ELR (cell line): ENCODE results near the gene USH2A.

ENCODE experiments used
- DNase-seq: peaks from one replicate; pipeline ENCODE4 v3.0.0-alpha.2; 2015; ENCODE audit warnings: low read depth

Gene USH2A

GRCh38 chr1:215710036-215710898 lies 713.0 kb downstream of the USH2A start:
- peak; percentile 87 for DNase-seq

DNA sequence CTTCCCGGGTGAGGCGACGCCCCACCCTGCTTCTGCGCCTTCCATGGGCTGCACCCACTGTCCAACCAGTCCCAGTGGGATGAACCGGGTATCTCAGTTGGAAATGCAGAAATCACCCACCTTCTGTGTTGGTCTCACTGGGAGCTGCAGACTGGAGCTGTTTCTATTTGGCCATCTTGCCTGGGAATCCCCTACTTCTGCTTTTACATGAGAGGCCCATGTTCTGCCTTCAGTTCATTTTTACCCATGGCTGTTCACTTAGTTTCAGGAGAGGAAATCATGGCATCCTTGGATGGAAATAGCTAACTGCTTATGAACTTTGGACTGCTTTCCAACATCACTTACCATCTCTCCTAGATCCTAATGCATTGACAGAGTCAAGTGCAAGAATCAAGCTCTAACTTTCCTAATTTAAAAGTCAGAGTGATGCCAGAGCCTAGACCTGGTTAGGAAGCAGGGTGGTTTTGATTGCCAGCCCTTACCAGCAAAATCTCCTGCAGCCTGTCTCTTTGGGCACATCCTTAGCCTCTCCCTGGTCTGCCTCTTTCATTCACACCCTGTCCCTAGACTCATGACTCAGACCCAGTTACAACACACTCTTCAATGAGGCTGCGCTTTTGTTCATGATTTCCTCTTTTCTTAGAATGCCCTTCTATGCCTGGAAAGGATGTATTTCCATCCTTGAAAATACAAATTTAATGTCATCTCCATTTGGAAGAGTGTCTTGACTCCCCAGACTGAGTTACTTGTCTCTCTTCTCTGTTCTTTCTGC lies 719.0 kb downstream of the USH2A start:
- peak; percentile 40 for DNase-seq

- DNase-seq = peak; percentile 25
Observed at GRCh38 chr1:215682232-215682631, 741.0 kb downstream of the USH2A start.

- DNase-seq = no peak
Observed at GRCh38 chr1:215681041-215681440, 742.2 kb downstream of the USH2A start.

DNA sequence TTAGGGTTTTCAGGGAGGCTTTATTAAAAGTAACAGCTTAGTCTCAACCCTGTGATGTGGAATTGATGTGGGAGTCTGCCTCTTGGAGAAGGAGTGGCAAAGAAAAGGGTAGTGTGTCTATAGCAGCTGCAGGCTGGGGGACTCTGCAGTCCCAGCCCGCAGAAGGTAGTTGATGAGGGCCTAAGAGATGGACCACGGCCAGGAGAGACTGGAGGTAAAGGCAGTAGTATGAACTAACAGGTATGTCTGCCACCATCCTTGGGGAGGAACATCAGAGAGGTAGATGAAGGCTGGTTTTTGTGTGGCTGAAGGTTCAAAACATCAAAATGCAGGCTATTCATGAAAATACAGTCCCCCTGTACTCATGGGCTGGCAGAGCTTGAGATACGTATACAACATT lies 744.0 kb downstream of the USH2A start:
- no peak for DNase-seq

DNA sequence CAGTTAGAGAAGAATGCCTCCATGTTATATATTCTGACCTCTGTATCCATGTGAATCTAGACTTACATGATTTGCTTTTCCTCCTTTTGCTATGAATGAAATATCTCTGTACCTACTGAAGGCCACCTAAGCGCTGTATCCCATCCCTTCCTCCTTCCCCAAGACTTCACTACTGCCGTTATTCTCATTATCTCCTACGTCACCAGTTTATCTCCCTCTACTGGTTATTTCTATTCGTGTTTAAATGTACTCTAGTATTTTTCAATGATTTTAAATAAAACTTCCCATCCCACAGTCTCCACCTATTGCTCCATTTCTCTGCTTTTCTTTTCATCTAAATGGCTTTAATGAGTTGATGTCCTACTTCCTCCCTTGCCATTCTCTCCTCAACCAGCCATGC lies 746.1 kb downstream of the USH2A start:
- no peak for DNase-seq

GRCh38 chr1:215673943-215674342 lies 749.3 kb downstream of the USH2A start:
- DNase-seq = no peak

DNA sequence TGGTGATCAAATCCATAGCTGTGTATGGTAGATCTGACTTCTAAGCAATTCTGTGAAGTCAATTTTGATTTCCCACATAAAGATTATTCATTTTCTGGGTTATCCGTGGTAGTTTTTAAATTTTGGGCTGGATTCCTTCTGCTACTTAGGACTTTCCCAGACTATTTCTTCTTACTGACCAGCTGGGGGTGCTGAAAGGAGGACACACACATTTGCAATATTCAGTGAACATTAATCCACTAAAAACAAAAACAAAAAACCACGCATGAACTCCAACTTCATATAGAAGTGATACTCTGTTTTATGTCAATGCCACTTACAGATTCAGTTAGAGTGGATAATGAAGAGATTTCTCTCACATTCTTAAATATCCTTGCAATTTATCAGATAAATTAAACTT lies 750.8 kb downstream of the USH2A start:
- DNase-seq = peak; percentile 11

DNA sequence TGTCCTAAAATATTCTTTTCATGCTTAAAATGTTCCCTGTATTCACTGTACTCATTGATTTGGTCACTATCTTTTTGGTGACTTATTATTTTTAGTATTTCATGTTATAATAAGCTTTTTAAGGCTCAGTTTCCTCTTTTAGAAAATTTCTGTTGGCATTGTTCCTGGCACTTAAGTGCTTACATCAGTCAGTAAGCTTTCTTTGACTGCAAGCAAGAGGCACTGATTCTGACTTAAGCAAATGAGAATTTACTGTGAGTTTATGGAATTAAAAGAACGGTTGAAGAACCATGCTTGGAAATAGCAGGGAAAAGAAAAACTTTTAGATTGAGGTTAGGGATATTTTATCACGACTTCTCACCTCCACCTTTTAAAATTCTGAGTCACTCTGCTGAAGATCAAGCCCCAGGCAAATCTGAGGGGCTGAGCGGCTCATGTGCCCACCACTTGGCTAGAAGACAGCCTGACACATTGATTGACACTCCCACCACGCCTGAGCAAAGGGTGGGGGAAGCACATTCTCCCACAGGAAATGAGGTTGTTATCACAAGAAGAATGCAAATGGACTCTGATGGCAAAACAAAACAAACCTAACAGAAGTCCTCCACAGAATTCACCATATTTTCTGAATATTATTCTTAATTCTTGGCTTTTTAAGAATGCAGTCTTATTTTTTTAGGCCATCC lies 753.3 kb downstream of the USH2A start:
- no peak for DNase-seq

DNA sequence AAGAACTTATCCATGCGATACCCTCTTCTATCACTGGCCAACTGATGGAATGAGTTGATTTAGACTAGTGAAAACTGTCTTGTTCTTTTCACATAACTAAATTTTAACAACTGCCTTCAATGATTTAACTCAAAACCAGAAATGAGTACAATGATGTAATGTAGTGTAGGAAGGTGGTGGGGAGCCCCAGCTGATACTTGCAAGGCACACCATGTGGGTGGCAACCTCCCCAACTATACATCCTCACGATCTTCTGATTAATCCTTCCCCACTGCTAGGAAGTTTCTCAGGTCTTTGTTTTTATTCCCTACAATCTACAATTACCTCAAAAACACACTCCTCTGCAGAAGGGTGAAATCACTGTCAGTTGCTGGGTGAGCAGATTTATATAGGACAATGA lies 755.5 kb downstream of the USH2A start:
- DNase-seq = no peak

DNA sequence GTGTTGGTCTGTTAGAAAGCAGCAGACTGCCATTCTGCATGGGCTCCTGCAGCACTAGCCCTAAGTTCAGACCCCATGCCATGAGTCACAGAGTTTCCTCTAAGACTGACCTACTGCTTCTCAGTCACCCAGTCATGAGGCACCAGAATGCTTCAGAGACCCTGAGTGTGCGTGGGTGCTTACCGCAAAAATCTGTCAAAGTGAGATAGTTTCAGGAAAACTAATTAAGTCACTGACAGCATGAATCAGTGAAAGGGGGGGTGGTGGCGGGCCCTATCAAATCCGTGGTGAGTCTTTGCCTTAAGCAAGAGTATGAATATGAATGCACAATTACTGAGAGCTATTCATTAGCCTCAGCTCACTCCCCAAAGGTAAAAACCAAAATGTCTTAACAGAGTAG lies 758.0 kb downstream of the USH2A start:
- DNase-seq = peak; percentile 68

GRCh38 chr1:215661033-215661432 lies 762.2 kb downstream of the USH2A start:
- DNase-seq = no peak

DNA sequence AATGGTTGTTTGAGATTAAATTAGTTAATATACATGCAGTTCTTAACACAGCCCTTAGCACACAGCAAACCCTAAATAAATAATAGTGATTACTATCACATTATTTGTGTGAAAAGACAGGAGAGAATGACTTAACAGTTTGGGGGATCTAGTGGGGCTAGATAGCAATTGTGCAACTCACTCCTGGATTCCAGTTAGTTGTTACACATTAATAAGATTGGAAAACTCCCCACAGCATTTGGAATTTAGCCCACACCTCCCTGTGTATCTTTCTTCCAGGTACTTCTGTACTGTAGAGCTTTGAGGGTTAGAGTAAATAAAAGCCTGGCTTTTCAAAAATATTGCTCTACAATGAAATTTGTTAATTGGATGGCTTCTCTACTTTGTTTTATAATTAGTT lies 763.0 kb downstream of the USH2A start:
- no peak for DNase-seq

- DNase-seq = peak; percentile 9
Observed at GRCh38 chr1:215657047-215657446, 766.2 kb downstream of the USH2A start.

GRCh38 chr1:215652371-215652770 lies 770.9 kb downstream of the USH2A start:
- DNase-seq = no peak

DNA sequence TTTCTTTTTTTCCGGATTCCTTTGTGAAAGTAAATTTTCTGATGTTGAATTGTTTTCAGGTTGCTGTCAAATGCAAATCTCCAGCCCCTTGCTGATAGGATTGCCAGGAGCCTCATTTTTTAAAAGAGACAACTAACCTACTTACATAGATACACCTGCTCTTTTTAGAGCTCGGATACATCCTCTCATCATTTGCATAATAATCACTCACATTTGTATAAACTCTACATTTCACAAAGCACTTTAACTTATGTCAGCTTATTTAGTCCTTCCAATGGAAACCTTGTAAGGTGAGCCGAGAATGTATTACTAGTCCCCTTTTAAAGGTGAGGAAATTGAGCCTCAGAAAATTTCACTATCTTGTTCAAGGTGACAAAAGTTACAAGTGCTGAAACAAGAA lies 771.4 kb downstream of the USH2A start:
- DNase-seq = no peak

DNA sequence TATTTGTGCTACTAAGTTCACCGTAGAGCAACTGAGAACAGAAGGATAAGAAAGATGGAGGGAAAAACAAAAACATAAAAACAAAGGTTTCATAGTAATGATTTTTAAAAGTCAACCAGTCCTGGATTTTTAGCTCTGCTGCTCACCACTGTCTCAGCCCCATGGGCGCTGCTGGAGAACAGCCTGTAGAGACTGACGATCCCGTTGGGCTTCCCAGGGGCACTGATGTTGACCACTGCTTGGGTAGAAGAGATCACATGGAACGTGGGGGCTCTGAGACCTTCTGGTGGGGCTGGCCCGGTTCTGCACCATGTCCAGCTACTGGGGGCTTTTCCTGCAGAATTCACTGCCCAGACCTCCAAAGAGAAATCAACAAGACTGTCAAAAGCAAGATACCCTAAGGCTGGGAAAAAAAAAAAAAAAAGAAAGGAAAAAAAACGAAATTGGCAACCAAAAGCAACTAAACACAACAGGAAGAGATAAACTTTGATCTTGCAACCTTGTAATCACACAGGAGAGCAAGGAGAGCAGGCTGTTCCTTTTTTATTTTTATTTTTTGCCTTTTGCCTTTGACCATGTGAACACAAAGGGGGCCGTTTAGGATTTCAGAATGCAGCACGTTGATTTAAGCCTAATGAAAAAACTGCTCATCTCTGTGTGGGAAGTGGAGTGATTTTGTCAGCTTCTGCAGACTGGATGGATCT lies 772.6 kb downstream of the USH2A start:
- no peak for DNase-seq

- no peak for DNase-seq
Observed at GRCh38 chr1:215648957-215649356, 774.3 kb downstream of the USH2A start.

DNA sequence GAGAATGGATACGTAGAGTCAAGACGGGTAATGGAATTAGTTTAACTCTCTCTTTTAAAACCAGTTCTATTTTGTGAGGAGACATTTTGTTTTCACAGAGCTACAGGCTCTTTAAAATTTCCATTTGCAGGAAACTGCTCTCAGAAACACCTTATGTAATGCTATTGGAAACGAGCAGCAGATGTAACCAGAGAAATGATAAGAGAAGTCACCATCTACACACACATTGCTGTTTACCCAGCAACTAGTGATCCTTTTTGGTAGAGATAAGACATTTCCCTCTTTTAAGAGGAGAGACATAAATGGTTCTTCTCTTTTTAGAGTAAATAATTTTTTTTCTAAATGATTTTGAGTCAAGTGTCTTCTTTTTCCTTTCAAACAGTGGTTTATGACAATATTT lies 775.5 kb downstream of the USH2A start:
- DNase-seq = no peak

GRCh38 chr1:215645861-215646260 lies 777.4 kb downstream of the USH2A start:
- DNase-seq = no peak

DNA sequence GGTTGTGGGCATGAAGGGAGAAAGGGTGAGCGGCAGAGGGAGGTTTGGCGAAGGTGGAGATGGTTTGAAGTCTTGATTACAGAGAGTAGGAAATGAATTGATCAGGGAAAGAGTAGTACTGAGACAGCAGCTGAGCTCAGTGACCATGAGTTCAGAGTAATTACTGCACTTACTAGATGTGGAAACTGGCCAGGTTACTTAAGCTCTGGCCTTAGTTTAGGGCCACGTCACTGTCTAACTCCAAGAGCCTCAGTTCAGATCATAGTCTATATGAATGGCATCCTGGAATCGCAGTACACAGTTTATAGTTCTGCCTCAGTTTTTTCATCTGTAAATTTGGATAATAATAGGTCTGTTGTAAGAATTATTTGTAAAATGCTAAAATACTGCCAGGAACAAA lies 778.1 kb downstream of the USH2A start:
- no peak for DNase-seq
